WTC11 (cell line): ENCODE results near the gene S1PR3. TPM values are rescaled to one million over a fixed set of nuclear protein-coding genes. Genes with fewer than 3 reads are reported as not detected.

Experiments used
- ATAC-seq: fragments of 200-7000 bp; cut with Tn5 transposase; 2 replicates; pipeline ENCODE4 v1.10.0; 2021; ENCODE audit warnings: mild to moderate bottlenecking, moderate library complexity
- CTCF ChIA-PET: fragments of 300-600 bp; sonication (Branson Sonifier 250); formaldehyde crosslinking; loops from one replicate; lab custom pipeline; 2021; ENCODE audit warnings: antibody characterized with exemption; lab: Charles Lee
- POLR2A ChIA-PET: fragments of 350-600 bp; sonication (Branson Sonifier 250); formaldehyde crosslinking; loops from one replicate; lab custom pipeline; 2021; ENCODE audit warnings: antibody characterized with exemption; lab: Charles Lee
- DNase-seq: peaks from one replicate; pipeline ENCODE4 v3.0.0; 2021; ENCODE audit warnings: low spot score
- H3K27ac Mint-ChIP-seq: 2 replicates; pipeline ENCODE4 v1.8.0; 2021; ENCODE audit warnings: mixed read lengths
- H3K27me3 Mint-ChIP-seq: 2 replicates; pipeline ENCODE4 v1.8.0; 2021; ENCODE audit warnings: low read depth, mild to moderate bottlenecking, moderate library complexity, mixed read lengths
- H3K36me3 Mint-ChIP-seq: 2 replicates; pipeline ENCODE4 v1.8.0; 2021; ENCODE audit warnings: mixed read lengths
- H3K4me1 Mint-ChIP-seq: 2 replicates; pipeline ENCODE4 v1.8.0; 2022; ENCODE audit warnings: mixed read lengths
- H3K4me3 Mint-ChIP-seq: 2 replicates; pipeline ENCODE4 v1.8.0; 2021; ENCODE audit warnings: mild to moderate bottlenecking, moderate library complexity, mixed read lengths
- H3K9me3 Mint-ChIP-seq: 2 replicates; pipeline ENCODE4 v1.8.0; 2021; ENCODE audit warnings: mixed read lengths
- ATF3 ChIP-seq: sonication (generic); formaldehyde crosslinking; conservative IDR thresholded peaks from 2 replicates; pipeline ENCODE4 v1.8.1; 2022; ENCODE audit warnings: mild to moderate bottlenecking, missing genetic modification reagents
- CBFB ChIP-seq: sonication (generic); formaldehyde crosslinking; IDR thresholded peaks from 2 replicates; pipeline ENCODE4 v1.8.1; 2022; ENCODE audit warnings: mild to moderate bottlenecking, low read depth, missing genetic modification reagents
- CDX4 ChIP-seq: fragments of 250-450 bp; sonication (Bioruptor Pico); IDR thresholded peaks from 2 replicates; pipeline ENCODE4 v1.9.0; 2021; ENCODE audit warnings: moderate library complexity, mild to moderate bottlenecking, inconsistent platforms, borderline replicate concordance
- CREB1 ChIP-seq: sonication (generic); formaldehyde crosslinking; IDR thresholded peaks from 2 replicates; pipeline ENCODE4 v1.8.0; 2023; ENCODE audit warnings: mild to moderate bottlenecking, missing genetic modification reagents
- CREM ChIP-seq: sonication (generic); formaldehyde crosslinking; IDR thresholded peaks from 2 replicates; pipeline ENCODE4 v1.8.1; 2022; ENCODE audit warnings: mild to moderate bottlenecking, missing genetic modification reagents, moderate library complexity
- CTCF ChIP-seq: fragments of 200-600 bp; IDR thresholded peaks from 2 replicates; pipeline ENCODE4 v1.8.0; 2022; ENCODE audit warnings: antibody characterized with exemption
- FOXJ3 ChIP-seq: sonication (generic); formaldehyde crosslinking; IDR thresholded peaks from 2 replicates; pipeline ENCODE4 v1.9.0; 2021; ENCODE audit warnings: missing genetic modification reagents, mild to moderate bottlenecking, borderline replicate concordance
- FOXP1 ChIP-seq: sonication (generic); formaldehyde crosslinking; IDR thresholded peaks from 2 replicates; pipeline ENCODE4 v1.8.0; 2022; ENCODE audit warnings: missing genetic modification reagents, mild to moderate bottlenecking, moderate library complexity, borderline replicate concordance
- KAT7 ChIP-seq: sonication (generic); formaldehyde crosslinking; IDR thresholded peaks from 2 replicates; pipeline ENCODE4 v1.8.1; 2023; ENCODE audit warnings: missing genetic modification reagents, mild to moderate bottlenecking, borderline replicate concordance
- MAX ChIP-seq: sonication (generic); formaldehyde crosslinking; IDR thresholded peaks from 2 replicates; pipeline ENCODE4 v1.8.0; 2022; ENCODE audit warnings: mild to moderate bottlenecking, missing genetic modification reagents
- NR2C2 ChIP-seq: sonication (generic); formaldehyde crosslinking; IDR thresholded peaks from 2 replicates; pipeline ENCODE4 v1.8.0; 2022; ENCODE audit warnings: mild to moderate bottlenecking, missing genetic modification reagents
- PREB ChIP-seq: sonication (generic); formaldehyde crosslinking; IDR thresholded peaks from 2 replicates; pipeline ENCODE4 v1.8.1; 2022; ENCODE audit warnings: mild to moderate bottlenecking, missing genetic modification reagents, moderate library complexity, borderline replicate concordance
- RELA ChIP-seq: sonication (generic); formaldehyde crosslinking; IDR thresholded peaks from 2 replicates; pipeline ENCODE4 v1.8.1; 2022; ENCODE audit warnings: missing genetic modification reagents, mild to moderate bottlenecking, borderline replicate concordance
- TCF7 ChIP-seq: sonication (generic); formaldehyde crosslinking; IDR thresholded peaks from 2 replicates; pipeline ENCODE4 v1.8.0; 2022; ENCODE audit warnings: mild to moderate bottlenecking, low read depth, missing genetic modification reagents, moderate library complexity
- USF2 ChIP-seq: sonication (generic); formaldehyde crosslinking; IDR thresholded peaks from 2 replicates; pipeline ENCODE4 v1.8.1; 2023; ENCODE audit warnings: mild to moderate bottlenecking, missing genetic modification reagents, moderate library complexity
- ZBTB21 ChIP-seq: sonication (generic); formaldehyde crosslinking; IDR thresholded peaks from 2 replicates; pipeline ENCODE4 v1.8.1; 2023; ENCODE audit warnings: mild to moderate bottlenecking, missing genetic modification reagents, borderline replicate concordance
- ZNF138 ChIP-seq: sonication (generic); formaldehyde crosslinking; conservative IDR thresholded peaks from 2 replicates; pipeline ENCODE4 v1.8.1; 2022; ENCODE audit warnings: mild to moderate bottlenecking, moderate library complexity, missing genetic modification reagents
- ZNF281 ChIP-seq: sonication (generic); formaldehyde crosslinking; IDR thresholded peaks from 2 replicates; pipeline ENCODE4 v1.8.0; 2023; ENCODE audit warnings: mild to moderate bottlenecking, missing genetic modification reagents
- ZNF423 ChIP-seq: fragments of 250-450 bp; sonication (Bioruptor Pico); IDR thresholded peaks from 2 replicates; pipeline ENCODE4 v2.1.2; 2022; ENCODE audit warnings: mild to moderate bottlenecking, moderate library complexity
- total RNA-seq: library from RNA; stranded (reverse); gene quantifications from 3 replicates; pipeline ENCODE4 v1.2.3, GENCODE V29; 2021

S1PR3 gene
- total RNA-seq, 1 experiment from 2014 or later, result 7.1 TPM

- peak overlapping the region; percentile 7; the same call in 1 of the 2 replicates for H3K4me3 Mint-ChIP-seq
- ChIA-PET CTCF (interaction anchor here (0.6 to 2.3 kb wide), 18 partner anchors 7 to 467 kb away, joined by 3 to 16 read pairs (median 4); partner anchors contain the start of gene S1PR3), POLR2A (no interaction called here)
- no peaks in the 10 kb centered on the region; the same call in 1 of the 2 replicates for H3K36me3 Mint-ChIP-seq
- ATAC-seq, result peak; percentile 91
- H3K27ac Mint-ChIP-seq, result peak overlapping the region; percentile 4; the same call in 1 of the 2 replicates
- TF ChIP-seq FOXP1, result 0 out of 2 replicates have a peak, but pooled peaks have one; percentile 45
- peak; percentile 33; the same call in 1 of the 2 replicates for TF ChIP-seq MAX (CRISPR knock-in tag)
- TF ChIP-seq PREB, result no peak
- TF ChIP-seq CTCF, result peak; percentile 72
- TF ChIP-seq ATF3 (CRISPR knock-in tag), result no peak
- no peak for TF ChIP-seq NR2C2
- TF ChIP-seq, all 79 proteins: peak for 3
- Mint-ChIP-seq H3K4me1 (peaks cover 13% of the 10 kb centered on the region), H3K9me3 (no peaks in the 10 kb centered on the region), H3K27me3 (no peaks in the 10 kb centered on the region)
- DNase-seq, result peak; percentile 94
Measured at GRCh38 chr9:89000973-89001916, 10.0 kb downstream of the S1PR3 start.

- H3K27me3 Mint-ChIP-seq, result no peaks in the 10 kb centered on the region
- POLR2A ChIA-PET, result no interaction called here
Measured at GRCh38 chr9:89001917-89002540, 10.8 kb downstream of the S1PR3 start.

GRCh38 chr9:89002987-89003386 is 11.7 kb downstream of the S1PR3 start:
- TF ChIP-seq KAT7 (CRISPR knock-in tag) (no peak), TCF7 (no peak), CREB1 (no peak), ZNF281 (CRISPR knock-in tag) (no peak), ZNF423 (no peak), CDX4 (CRISPR knock-in tag) (no peak)
- TF ChIP-seq, all 79 proteins: peak for 0
- no peak for DNase-seq
- no peak for ATAC-seq
- Mint-ChIP-seq H3K27me3 (no peaks in the 10 kb centered on the region), H3K4me1 (peaks cover 20% of the 10 kb centered on the region), H3K9me3 (no peaks in the 10 kb centered on the region), H3K36me3 (no peaks in the 10 kb centered on the region; the same call in 1 of the 2 replicates), H3K4me3 (no peak overlapping the region), H3K27ac (no peak overlapping the region)
- CTCF ChIA-PET, result no interaction called here
- POLR2A ChIA-PET, result no interaction called here

More at GRCh38 chr9:89001917-89002540, 10.8 kb downstream of the S1PR3 start:
- DNase-seq, result no peak
- Mint-ChIP-seq H3K27ac (no peak overlapping the region), H3K9me3 (no peaks in the 10 kb centered on the region), H3K36me3 (no peaks in the 10 kb centered on the region; the same call in 1 of the 2 replicates), H3K4me3 (no peak overlapping the region), H3K4me1 (peaks cover 13% of the 10 kb centered on the region)
- TF ChIP-seq ZBTB21 (CRISPR knock-in tag), result no peak
- no peak for TF ChIP-seq FOXJ3 (CRISPR knock-in tag)
- no peak for TF ChIP-seq USF2
- no peak for TF ChIP-seq CBFB (CRISPR knock-in tag)
- no peak for TF ChIP-seq CREM (CRISPR knock-in tag)
- no peak for TF ChIP-seq RELA (CRISPR knock-in tag)
- TF ChIP-seq ZNF138 (CRISPR knock-in tag), result no peak
- no peak for TF ChIP-seq ZNF423
- CTCF ChIA-PET, result interaction anchor here (2.3 kb wide), 1 partner anchor 341 kb away, joined by 16 read pairs; no protein-coding TSS in a partner anchor
- no peak for ATAC-seq
